Measurements from ENCODE around the gene PRR30.

DNA sequence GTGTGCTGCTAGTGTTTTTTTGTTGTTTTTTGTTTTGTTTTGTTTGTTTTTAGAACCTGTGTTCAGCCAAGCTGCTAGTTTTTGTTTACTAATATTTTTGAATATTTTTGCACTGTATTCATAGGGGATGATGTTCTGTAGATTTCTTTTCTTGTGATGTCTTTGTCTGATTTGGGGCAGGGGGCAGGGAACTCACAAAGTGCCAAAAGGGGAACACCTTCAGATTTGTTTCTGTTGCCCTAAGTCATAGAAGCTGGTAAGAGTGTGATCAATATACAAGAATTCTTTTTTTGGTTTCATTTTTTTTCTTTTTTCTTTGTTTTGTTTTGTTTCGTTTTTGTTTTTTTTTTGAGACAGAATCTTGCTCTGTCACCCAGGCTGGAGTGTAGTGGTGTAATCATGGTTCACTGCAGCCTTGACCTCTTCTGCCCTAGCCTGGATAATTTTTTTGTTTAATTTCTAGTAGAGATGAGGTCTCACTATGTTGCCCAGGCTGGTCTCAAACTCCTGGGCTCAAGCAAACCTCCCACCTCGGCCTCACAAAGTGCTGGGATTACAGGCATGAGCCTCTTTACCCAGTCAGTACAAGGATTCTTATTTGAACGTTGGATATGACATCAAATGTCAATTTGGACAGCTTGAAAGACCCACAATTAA is 40.3 kb upstream of the PRR30 start:
- TF ChIP-seq CTCF (conservative IDR thresholded peaks at IDR 0.05 in 1 of 2, IDR thresholded peaks at IDR 0.05 in 1 of 2; ENCODE audit: low read depth in 1 of 2, low read length in 2 of 2) = no peak
- no peak for TF ChIP-seq EZH2 (IDR thresholded peaks at IDR 0.05; ENCODE audit: low read length, missing control alignments)
